ENCODE measurements around the gene VWA5B2.

Gene VWA5B2

GRCh38 chr3:184240384-184241140 lies 11.2 kb downstream of the VWA5B2 start:
- Mint-ChIP-seq H3K27ac (no peak overlapping the region), H3K4me3 (no peak overlapping the region), H3K9me3 (no peaks in the 10 kb centered on the region), H3K4me1 (no peaks in the 10 kb centered on the region), H3K36me3 (ENCODE audit: low read depth) (peaks cover 23% of the 10 kb centered on the region), H3K27me3 (ENCODE audit: low read depth) (peaks cover 20% of the 10 kb centered on the region)
- TF ChIP-seq CTCF (IDR thresholded peaks at IDR 0.05; ENCODE audit: unreplicated experiment in 3 of 3): no peak

GRCh38 chr3:184241141-184241446 lies 11.7 kb downstream of the VWA5B2 start:
- TF ChIP-seq CTCF (IDR thresholded peaks at IDR 0.05; ENCODE audit: unreplicated experiment in 3 of 3): no peak
- Mint-ChIP-seq H3K27me3 (ENCODE audit: low read depth) (peaks cover 14% of the 10 kb centered on the region), H3K9me3 (no peaks in the 10 kb centered on the region), H3K27ac (no peak overlapping the region), H3K4me3 (no peak overlapping the region), H3K4me1 (no peaks in the 10 kb centered on the region), H3K36me3 (ENCODE audit: low read depth) (peaks cover 23% of the 10 kb centered on the region)

- TF ChIP-seq CTCF (IDR thresholded peaks at IDR 0.05; ENCODE audit: unreplicated experiment in 3 of 3): no peak
- Mint-ChIP-seq H3K36me3 (ENCODE audit: low read depth) (peaks cover 23% of the 10 kb centered on the region), H3K4me3 (no peak overlapping the region), H3K27me3 (ENCODE audit: low read depth) (peaks cover 13% of the 10 kb centered on the region), H3K27ac (no peak overlapping the region), H3K4me1 (no peaks in the 10 kb centered on the region), H3K9me3 (no peaks in the 10 kb centered on the region)
Measured at GRCh38 chr3:184241447-184242296, 12.3 kb downstream of the VWA5B2 start.

- H3K27ac Mint-ChIP-seq: no peak overlapping the region
- H3K27me3 Mint-ChIP-seq (ENCODE audit: low read depth): peaks cover 9% of the 10 kb centered on the region
Measured at GRCh38 chr3:184242297-184242685, 12.9 kb downstream of the VWA5B2 start.

GRCh38 chr3:184248454-184249411 lies 19.3 kb downstream of the VWA5B2 start, which contains the start of gene ALG3:
ALG3 (minus strand) TSS chr3:184248962; CDS start chr3:184248940, 22 bp downstream.
- no peaks in the 10 kb centered on the region for H3K27me3 Mint-ChIP-seq (ENCODE audit: low read depth)
- no peak for TF ChIP-seq CTCF (IDR thresholded peaks at IDR 0.05; ENCODE audit: unreplicated experiment in 3 of 3)
- peaks cover 6% of the 10 kb centered on the region for H3K4me1 Mint-ChIP-seq
- H3K27ac Mint-ChIP-seq: peak within 1 kb of the TSS; percentile 89 to 95 (median 94)
- peaks cover 11% of the 10 kb centered on the region for H3K36me3 Mint-ChIP-seq (ENCODE audit: low read depth)
- H3K9me3 Mint-ChIP-seq: no peaks in the 10 kb centered on the region
- peak within 1 kb of the TSS; percentile 93 to 98 (median 97) for H3K4me3 Mint-ChIP-seq

More at GRCh38 chr3:184242297-184242685, 12.9 kb downstream of the VWA5B2 start:
- H3K4me1 Mint-ChIP-seq: no peaks in the 10 kb centered on the region
- peaks cover 23% of the 10 kb centered on the region for H3K36me3 Mint-ChIP-seq (ENCODE audit: low read depth)
- H3K4me3 Mint-ChIP-seq: no peak overlapping the region
- TF ChIP-seq CTCF (IDR thresholded peaks at IDR 0.05; ENCODE audit: unreplicated experiment in 3 of 3): no peak
- H3K9me3 Mint-ChIP-seq: no peaks in the 10 kb centered on the region

All from nephron (organoid).